Stomach smooth muscle (tissue), 2 donors: ENCODE results near the gene ZNF878.
"Not testable (repeated sequence)": the region's sequence is repeated elsewhere in the genome, so short reads cannot be mapped to it uniquely, and the experiment has no call there.

ENCODE experiments used
- H3K27ac ChIP-seq: one replicate; pipeline ENCODE4 v1.7.0; 2013; ENCODE audit warnings: mild to moderate bottlenecking, low read length, inconsistent platforms
- H3K27me3 ChIP-seq, 2 donors: one replicate each; pipeline ENCODE4 v1.7.0; 2013; ENCODE audit warnings: low read length in 2 of 2; ENCODE audit not compliant: insufficient read depth in 2 of 2, control insufficient read depth in 1 of 2
- H3K36me3 ChIP-seq, 2 donors: one replicate each; pipeline ENCODE4 v1.7.0; 2013; ENCODE audit warnings: low read length in 2 of 2; ENCODE audit not compliant: control insufficient read depth in 2 of 2, insufficient read depth in 2 of 2
- H3K4me1 ChIP-seq: one replicate; pipeline ENCODE4 v1.7.0; 2013; ENCODE audit warnings: low read length; ENCODE audit not compliant: control insufficient read depth, insufficient read depth
- H3K4me3 ChIP-seq, 2 donors: one replicate each; pipeline ENCODE4 v1.7.0; 2013; ENCODE audit warnings: low read length in 2 of 2
- H3K9ac ChIP-seq, 2 donors: one replicate each; pipeline ENCODE4 v1.7.0; 2013; ENCODE audit warnings: low read length in 2 of 2, mild to moderate bottlenecking in 1 of 2
- H3K9me3 ChIP-seq, 2 donors: one replicate each; pipeline ENCODE4 v1.7.0; 2013; ENCODE audit warnings: low read length in 2 of 2; ENCODE audit not compliant: control insufficient read depth in 2 of 2
- donor health status: healthy.
- donor health status: Pancreatic carcinoma.

The ZNF878 gene

GRCh38 chr19:12052497-12053169 is at the start of gene ZNF878:
TSS of gene ZNF878 (minus strand) at chr19:12052961. CDS start at chr19:12052801, 160 bp downstream.
- Histone ChIP-seq H3K27me3 (no peaks in the 10 kb centered on the region), H3K4me1 (peaks cover 9% of the 10 kb centered on the region), H3K36me3 (no peaks in the 10 kb centered on the region), H3K27ac (peak within 1 kb of the TSS; percentile 11), H3K9me3 (no peaks in the 10 kb centered on the region), H3K9ac (peak within 1 kb of the TSS; percentile 60 to 75), H3K4me3 (peak within 1 kb of the TSS; percentile 57 to 87)

- Histone ChIP-seq H3K4me3 (no peak overlapping the region), H3K4me1 (no peaks in the 10 kb centered on the region), H3K9ac (no peak overlapping the region), H3K9me3 (no peaks in the 10 kb centered on the region), H3K27me3 (no peaks in the 10 kb centered on the region), H3K27ac (no peak overlapping the region), H3K36me3 (no peaks in the 10 kb centered on the region)
Measured at GRCh38 chr19:12098040-12098439, 45.3 kb upstream of the ZNF878 start.

- Histone ChIP-seq H3K27ac (no peak overlapping the region), H3K4me1 (peaks cover 7% of the 10 kb centered on the region), H3K27me3 (no peaks in the 10 kb centered on the region), H3K9ac (no peak overlapping the region), H3K9me3 (no peaks in the 10 kb centered on the region), H3K36me3 (no peaks in the 10 kb centered on the region), H3K4me3 (no peak overlapping the region)
Measured at GRCh38 chr19:12095111-12095790, 42.5 kb upstream of the ZNF878 start.

- H3K36me3 ChIP-seq = no peaks in the 10 kb centered on the region
- no peaks in the 10 kb centered on the region for H3K9me3 ChIP-seq
- no peak overlapping the region for H3K27ac ChIP-seq
- H3K27me3 ChIP-seq = no peaks in the 10 kb centered on the region
- H3K4me3 ChIP-seq = no peak overlapping the region
- peaks cover 7% of the 10 kb centered on the region for H3K4me1 ChIP-seq
- no peak overlapping the region for H3K9ac ChIP-seq
Measured at GRCh38 chr19:12093777-12094176, 41.0 kb upstream of the ZNF878 start.

- Histone ChIP-seq H3K9ac (peak overlapping the region in 1 of 2 donors; percentile 68), H3K4me3 (peak overlapping the region; percentile 79 to 84), H3K36me3 (no peaks in the 10 kb centered on the region), H3K9me3 (no peaks in the 10 kb centered on the region), H3K4me1 (peaks cover 7% of the 10 kb centered on the region), H3K27ac (peak overlapping the region; percentile 69), H3K27me3 (no peaks in the 10 kb centered on the region)
Measured at GRCh38 chr19:12092956-12093355, 40.2 kb upstream of the ZNF878 start.

- Histone ChIP-seq H3K27ac (peak overlapping the region; percentile 69), H3K36me3 (no peaks in the 10 kb centered on the region), H3K9ac (peak overlapping the region; percentile 68 to 73), H3K4me1 (peaks cover 7% of the 10 kb centered on the region), H3K4me3 (peak overlapping the region; percentile 79 to 84), H3K27me3 (no peaks in the 10 kb centered on the region), H3K9me3 (no peaks in the 10 kb centered on the region)
Measured at GRCh38 chr19:12092065-12092867, 39.5 kb upstream of the ZNF878 start.

- no peaks in the 10 kb centered on the region for H3K9me3 ChIP-seq
- no peak overlapping the region for H3K9ac ChIP-seq
- H3K4me1 ChIP-seq = peaks cover 7% of the 10 kb centered on the region
- H3K27me3 ChIP-seq = no peaks in the 10 kb centered on the region
- H3K27ac ChIP-seq = no peak overlapping the region
- H3K36me3 ChIP-seq = no peaks in the 10 kb centered on the region
- no peak overlapping the region for H3K4me3 ChIP-seq
Measured at GRCh38 chr19:12090807-12091206, 38.0 kb upstream of the ZNF878 start.

- H3K27ac ChIP-seq = no peak overlapping the region
- peaks cover 0 to 5% of the 10 kb centered on the region in 2 donors for H3K36me3 ChIP-seq
Measured at GRCh38 chr19:12085074-12085818, 32.5 kb upstream of the ZNF878 start.

GRCh38 chr19:12083336-12083735 is 30.6 kb upstream of the ZNF878 start:
- not testable (repeated sequence) for H3K36me3 ChIP-seq, H3K27me3 ChIP-seq, H3K9ac ChIP-seq, H3K4me3 ChIP-seq, H3K4me1 ChIP-seq, H3K27ac ChIP-seq
- H3K9me3 ChIP-seq = peaks cover 7 to 26% of the 10 kb centered on the region in 2 donors

More at GRCh38 chr19:12085074-12085818, 32.5 kb upstream of the ZNF878 start:
- Histone ChIP-seq H3K9ac (no peak overlapping the region), H3K4me1 (no peaks in the 10 kb centered on the region), H3K4me3 (no peak overlapping the region), H3K9me3 (peaks cover 0 to 11% of the 10 kb centered on the region in 2 donors), H3K27me3 (no peaks in the 10 kb centered on the region)

- peaks cover 52 to 70% of the 10 kb centered on the region in 2 donors for H3K9me3 ChIP-seq
- no peak overlapping the region for H3K9ac ChIP-seq
- no peak overlapping the region for H3K27ac ChIP-seq
- no peaks in the 10 kb centered on the region for H3K27me3 ChIP-seq
- H3K4me1 ChIP-seq = no peaks in the 10 kb centered on the region
- peaks cover 40 to 44% of the 10 kb centered on the region in 2 donors for H3K36me3 ChIP-seq
- H3K4me3 ChIP-seq = peak overlapping the region in 1 of 2 donors; percentile 40
Measured at GRCh38 chr19:12077375-12077774, 24.6 kb upstream of the ZNF878 start.
